ENCODE measurements around the gene TRIM5.

TRIM5 gene

DNA sequence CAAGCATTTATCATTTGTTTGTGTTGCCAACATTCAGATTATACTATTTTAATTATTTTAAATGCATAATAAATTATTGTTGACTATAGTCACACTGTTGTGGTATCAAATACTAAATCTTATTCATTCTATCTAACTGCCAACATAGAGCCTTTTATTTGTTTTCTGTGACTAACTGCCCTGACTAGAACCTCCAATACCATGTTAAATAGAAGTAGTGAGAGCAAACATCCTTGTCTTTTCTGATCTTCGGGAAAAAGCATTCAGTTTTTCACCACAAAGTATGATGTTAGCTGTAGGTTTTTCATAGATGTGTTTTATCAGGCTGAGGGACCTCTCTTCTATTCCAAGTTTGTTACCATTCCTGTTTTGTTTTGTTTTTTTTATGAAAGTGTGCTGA lies 44.9 kb downstream of the TRIM5 start:
- no peak for DNase-seq
- intact Hi-C loops (cut with DNase I) = no loop called here

DNA sequence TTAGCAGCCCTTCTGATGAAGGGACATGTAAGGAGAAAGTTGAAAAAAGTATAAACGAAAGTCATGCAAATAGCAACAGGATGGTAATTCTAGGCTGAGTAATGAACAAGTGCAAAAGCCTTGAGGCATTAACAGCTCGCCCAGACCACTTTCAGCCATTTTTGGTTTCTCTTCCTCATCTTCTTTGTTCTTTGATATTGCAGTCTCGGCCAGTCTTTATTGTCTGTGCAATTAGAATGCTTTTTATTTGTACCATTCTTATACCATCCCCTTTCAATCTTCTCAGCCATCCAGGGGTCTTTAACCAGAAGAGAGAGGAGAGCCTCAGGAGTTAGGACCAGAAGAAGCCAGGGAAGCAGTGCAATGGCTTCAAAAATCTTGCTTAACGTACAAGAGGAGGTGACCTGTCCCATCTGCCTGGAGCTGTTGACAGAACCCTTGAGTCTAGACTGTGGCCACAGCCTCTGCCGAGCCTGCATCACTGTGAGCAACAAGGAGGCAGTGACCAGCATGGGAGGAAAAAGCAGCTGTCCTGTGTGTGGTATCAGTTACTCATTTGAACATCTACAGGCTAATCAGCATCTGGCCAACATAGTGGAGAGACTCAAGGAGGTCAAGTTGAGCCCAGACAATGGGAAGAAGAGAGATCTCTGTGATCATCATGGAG lies 52.8 kb downstream of the TRIM5 start:
- DNase-seq = no peak
- intact Hi-C loops (cut with DNase I) = no loop called here

DNA sequence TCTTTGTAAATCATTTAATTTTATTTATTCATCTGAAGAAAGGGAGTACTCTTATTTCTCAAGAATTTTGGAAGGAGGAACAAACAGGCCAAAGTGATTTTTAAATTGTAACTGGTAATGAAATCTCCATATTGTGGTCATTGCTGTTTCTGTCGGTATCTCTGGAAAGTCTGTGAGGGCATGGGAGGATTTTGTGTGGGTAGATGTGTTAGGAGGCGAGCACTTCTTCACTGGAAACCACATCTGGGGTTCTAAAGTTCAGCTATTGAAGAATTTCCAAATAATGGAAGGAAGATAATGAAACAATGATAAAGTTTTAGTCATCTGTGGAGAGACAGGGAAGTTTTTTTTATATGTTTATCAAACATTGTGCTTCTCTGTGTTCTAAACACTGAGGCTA lies 53.5 kb downstream of the TRIM5 start:
- intact Hi-C loops (cut with DNase I) = no loop called here
- no peak for DNase-seq

DNA sequence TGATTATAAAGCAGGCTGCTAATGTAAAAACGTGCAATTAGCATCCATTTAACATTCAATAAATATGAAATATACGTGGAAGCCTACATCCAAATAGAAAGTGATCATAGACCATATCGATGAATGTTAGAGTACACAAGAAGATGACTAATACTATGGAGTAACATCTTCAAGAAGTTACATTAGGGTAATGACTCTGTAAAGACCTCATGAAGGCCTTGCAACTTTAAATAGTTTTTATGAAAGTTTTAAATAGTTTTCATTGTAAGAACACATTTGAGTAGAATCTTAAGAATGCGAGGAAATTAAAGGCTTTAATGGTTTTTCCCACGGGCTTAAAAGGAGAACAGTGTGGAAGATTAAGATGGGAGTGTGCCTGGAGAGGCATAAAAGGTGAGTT lies 58.7 kb downstream of the TRIM5 start:
- intact Hi-C loops (cut with DNase I) = no loop called here
- no peak for DNase-seq

DNA sequence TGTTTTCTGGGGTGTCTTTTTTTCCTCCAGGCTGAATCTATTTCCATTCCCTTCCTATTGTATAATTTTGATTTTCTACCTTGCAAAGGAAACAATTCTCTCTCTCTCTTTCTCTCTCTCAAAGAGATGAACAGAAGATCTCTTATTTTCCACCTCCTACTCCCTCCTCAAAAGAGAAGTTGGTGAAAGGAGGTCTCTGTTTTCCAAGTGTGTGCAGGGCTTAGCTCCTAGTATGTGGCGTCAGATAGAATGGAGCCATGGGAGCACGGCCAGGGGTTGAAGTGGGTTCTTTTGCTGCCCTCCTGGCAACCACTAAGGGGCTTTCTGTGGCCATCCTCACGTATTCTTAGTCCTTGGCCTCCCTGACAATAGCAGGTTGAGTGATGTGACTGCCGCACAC lies 59.6 kb downstream of the TRIM5 start:
- no peak for DNase-seq
- intact Hi-C loops (cut with DNase I) = no loop called here

DNA sequence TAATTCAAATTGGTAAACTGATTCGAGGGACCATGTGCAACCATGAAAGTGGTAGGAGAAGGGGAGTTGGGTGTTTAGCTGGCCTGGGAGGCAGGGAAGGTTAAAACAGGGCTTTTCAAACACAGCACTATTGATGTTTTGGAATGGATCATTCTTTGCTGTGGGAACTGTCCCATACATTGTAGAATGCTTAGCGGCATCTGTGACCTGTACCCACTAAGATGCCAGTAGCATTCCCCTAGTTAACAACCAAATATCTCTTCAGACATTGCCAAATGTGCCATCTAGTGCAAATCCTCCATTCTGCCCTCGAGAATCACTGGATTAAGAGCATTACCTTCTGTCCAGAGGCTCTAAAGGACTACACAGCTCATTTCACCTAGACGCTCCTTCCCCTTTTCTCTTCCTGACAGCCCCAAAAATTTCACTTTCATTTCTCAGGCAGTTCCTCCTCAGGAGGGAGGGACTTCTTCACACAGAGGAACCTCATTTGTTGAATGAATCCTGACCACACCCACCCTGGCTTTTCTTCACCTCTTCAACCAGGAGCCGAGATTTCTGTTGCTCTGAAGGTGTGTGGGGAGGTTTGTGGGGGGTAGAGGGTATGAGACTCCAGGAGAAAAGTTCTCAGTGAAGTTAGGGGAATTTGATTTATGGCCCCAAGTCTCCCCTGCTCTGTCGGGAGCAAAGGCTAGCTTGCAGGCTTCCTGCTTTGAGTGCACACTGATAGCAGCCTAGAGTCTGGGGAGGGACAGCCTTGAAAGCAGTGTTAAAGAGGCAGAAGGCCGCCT lies 60.2 kb downstream of the TRIM5 start, which contains the start of gene TRIM34:
TSS of gene TRIM34 (plus strand) at position 513 of the 791 bp plus-strand sequence. CDS start 7,331 bp downstream, outside the sequence.
- intact Hi-C loops (cut with DNase I) = no loop called here
- DNase-seq = peak in 21 of 42 donors; percentile 9 to 62 (median 27)

DNA sequence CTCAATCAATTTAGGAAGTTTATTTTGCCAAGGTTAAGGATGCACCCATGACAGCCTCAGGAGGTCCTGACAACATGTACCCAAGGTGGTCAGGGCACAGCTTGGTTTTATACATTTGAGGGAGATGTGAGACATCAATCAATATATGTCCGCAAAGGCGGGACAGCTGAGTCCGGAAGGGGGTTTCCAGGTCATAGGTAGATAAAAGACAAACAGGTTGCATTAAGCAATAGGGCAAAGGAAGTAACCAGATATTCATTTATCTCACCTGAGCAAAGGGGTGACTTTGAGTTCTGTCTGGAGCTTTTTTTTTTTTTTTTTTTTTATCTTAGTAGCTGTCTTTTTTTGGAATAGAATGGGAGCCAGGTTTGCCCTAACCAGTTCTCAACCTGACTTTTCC lies 62.1 kb downstream of the TRIM5 start:
- no peak for DNase-seq
- intact Hi-C loops (cut with DNase I) = no loop called here

DNA sequence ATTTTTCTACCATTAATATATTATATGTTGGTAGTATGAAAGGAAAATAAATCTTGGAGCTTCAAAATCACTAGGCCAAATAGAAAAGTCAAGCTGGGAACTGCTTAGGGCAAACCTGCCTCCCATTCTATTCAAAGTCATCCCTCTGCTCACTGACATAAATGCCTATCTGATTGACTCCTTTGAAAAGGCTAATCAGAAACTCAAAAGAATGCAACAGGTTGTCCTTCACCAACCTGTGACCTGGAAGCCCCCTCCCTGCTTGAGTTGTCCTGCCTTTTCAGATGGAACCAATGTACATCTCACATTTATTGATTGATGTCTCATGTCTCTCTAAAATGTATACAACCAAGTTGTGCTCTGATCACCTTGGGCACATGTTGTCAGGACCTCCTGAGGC lies 63.3 kb downstream of the TRIM5 start:
- intact Hi-C loops (cut with DNase I) = no loop called here
- no peak for DNase-seq

DNA sequence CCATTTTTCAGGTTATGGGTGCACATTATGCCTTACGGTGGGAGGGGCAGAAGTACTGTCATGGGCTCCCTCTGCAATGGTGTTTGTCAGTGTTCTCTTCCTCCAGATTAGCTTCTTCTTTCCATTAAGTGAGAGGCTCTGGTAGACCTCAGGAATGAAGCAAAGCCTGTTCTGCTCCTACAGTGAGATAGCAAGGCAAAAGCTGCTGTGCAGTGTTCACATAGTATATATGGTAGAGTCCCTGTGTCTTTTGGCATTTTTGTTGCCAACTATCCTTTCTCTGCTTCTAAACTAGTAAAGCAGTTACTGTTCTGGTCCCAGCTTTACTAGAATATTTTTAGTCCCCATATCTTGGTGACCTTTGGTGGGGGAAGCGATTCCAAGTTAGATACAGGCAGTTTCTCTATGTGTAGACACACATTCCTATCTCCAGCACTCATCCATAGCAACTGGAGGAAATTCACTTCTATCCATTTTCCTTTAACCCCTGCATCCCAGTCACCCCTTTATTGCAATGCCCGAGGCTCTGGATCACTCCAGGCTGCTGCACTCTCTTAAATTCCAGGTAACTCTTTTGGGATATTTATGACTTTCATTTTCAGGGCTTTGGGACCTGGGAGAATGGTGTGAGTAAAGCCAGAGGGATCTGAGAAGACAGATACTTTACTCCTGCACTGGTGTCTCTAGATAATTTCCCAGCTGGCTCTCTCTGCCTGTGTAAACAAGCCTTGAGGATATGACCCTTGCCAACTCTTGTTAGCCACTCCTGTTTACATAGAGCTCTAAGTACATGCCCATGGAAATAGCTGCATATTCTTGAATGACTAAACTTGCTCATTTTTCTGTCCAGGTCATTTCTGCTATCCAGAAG lies 64.0 kb downstream of the TRIM5 start:
- intact Hi-C loops (cut with DNase I) = no loop called here
- DNase-seq = no peak

DNA sequence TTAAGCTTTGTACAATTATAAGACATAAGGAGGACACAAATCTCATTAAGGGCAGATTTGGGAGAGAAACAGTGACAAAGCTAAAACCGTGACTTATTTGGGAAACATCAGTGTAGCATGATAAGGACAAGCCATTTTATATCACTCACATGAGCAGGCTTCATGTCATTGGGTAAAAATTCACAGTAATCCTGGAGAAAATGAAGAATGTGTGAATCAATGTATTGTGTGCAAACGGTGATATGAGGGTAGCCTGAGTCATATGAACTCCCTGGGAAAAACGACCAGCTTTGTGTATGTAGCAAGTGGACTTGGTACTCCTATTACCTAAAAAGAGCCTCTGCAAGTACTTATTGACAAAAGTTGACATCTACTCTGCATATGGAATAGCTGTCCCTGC lies 66.1 kb downstream of the TRIM5 start:
- intact Hi-C loops (cut with DNase I) = no loop called here
- no peak for DNase-seq
